Natural killer cell (primary cell): Measurements from ENCODE around the gene AK9. TPM values are rescaled to one million over a fixed set of nuclear protein-coding genes. Genes with fewer than 3 reads are reported as not detected.

Experiments used
- ATAC-seq, 3 donors: fragments of 150-1000 bp in 2 of 3; fragments of 200-7000 bp in 1 of 3; cut with Tn5 transposase; 1 replicate in 1 of 3; 2 replicates in 2 of 3; pipeline ENCODE4 v1.10.0; 2021; ENCODE audit warnings: mild to moderate bottlenecking in 2 of 3, moderate library complexity in 2 of 3
- DNase-seq, 2 donors: peaks; one replicate each; pipeline versions ENCODE4 v3.0.0 to v3.0.0-alpha.2; 2013 to 2021; ENCODE audit warnings: mixed read lengths in 1 of 2
- H3K27ac ChIP-seq: one replicate; pipeline ENCODE4 v1.5.1; 2013; ENCODE audit warnings: mild to moderate bottlenecking, low read length
- H3K27me3 ChIP-seq: one replicate; pipeline ENCODE4 v1.6.1; 2013; ENCODE audit warnings: low read length; ENCODE audit not compliant: control insufficient read depth, insufficient read depth
- H3K36me3 ChIP-seq: one replicate; pipeline ENCODE4 v1.6.1; 2013; ENCODE audit warnings: low read length; ENCODE audit not compliant: control insufficient read depth, insufficient read depth
- H3K4me1 ChIP-seq: one replicate; pipeline ENCODE4 v1.6.1; 2013; ENCODE audit warnings: low read length; ENCODE audit not compliant: control insufficient read depth, insufficient read depth
- H3K4me3 ChIP-seq: one replicate; pipeline ENCODE4 v1.5.1; 2013; ENCODE audit warnings: low read length
- H3K9me3 ChIP-seq: one replicate; pipeline ENCODE4 v1.6.1; 2013; ENCODE audit warnings: low read length; ENCODE audit not compliant: control insufficient read depth, insufficient read depth
- H3K27ac Mint-ChIP-seq, 2 donors: one replicate each; pipeline ENCODE4 v1.8.0; 2022; ENCODE audit warnings: mild to moderate bottlenecking in 2 of 2, mixed read lengths in 2 of 2, moderate library complexity in 1 of 2
- H3K27me3 Mint-ChIP-seq, 2 donors: one replicate each; pipeline ENCODE4 v1.8.0; 2022; ENCODE audit warnings: low read depth in 2 of 2, mixed read lengths in 2 of 2
- H3K36me3 Mint-ChIP-seq: one replicate; pipeline ENCODE4 v1.8.0; 2022; ENCODE audit warnings: mixed read lengths
- H3K4me1 Mint-ChIP-seq, 2 donors: one replicate each; pipeline ENCODE4 v1.8.0; 2022; ENCODE audit warnings: mixed read lengths in 2 of 2
- H3K4me3 Mint-ChIP-seq: one replicate; pipeline ENCODE4 v1.8.0; 2022; ENCODE audit warnings: mild to moderate bottlenecking, moderate library complexity, mixed read lengths
- H3K9me3 Mint-ChIP-seq, 2 donors: one replicate each; pipeline ENCODE4 v1.8.0; 2022; ENCODE audit warnings: mixed read lengths in 2 of 2
- CTCF ChIP-seq: fragments of 200-600 bp; IDR thresholded peaks from one replicate; pipeline ENCODE4 v1.8.0; 2022; ENCODE audit warnings: antibody characterized with exemption
- WGBS: methylation state at CpG from one replicate; pipeline ENCODE4 v1.1.7; 2013; ENCODE audit warnings: missing lambda C conversion rate; ENCODE audit not compliant: insufficient coverage; 5-methylcytosine and 5-hydroxymethylcytosine counted together
- intact Hi-C: fragments of 100-400 bp; cut with micrococcal nuclease; formaldehyde crosslinking; loops from one replicate; pipeline ENCODE4 v1.14.2; 2022
- total RNA-seq, 4 donors: library from RNA; stranded (reverse); fragments of 120-200 nt in 1 of 4; gene quantifications; one replicate each; pipeline versions ENCODE4 v1.2.3 to v1.2.4, GENCODE V29; 2013 to 2022

The AK9 gene
- total RNA-seq, 3 donors from 2014 or later (not counting 1 experiment from before 2014, with no cell fraction given), result 14.0 to 19.2 (median 14.2) TPM

DNA sequence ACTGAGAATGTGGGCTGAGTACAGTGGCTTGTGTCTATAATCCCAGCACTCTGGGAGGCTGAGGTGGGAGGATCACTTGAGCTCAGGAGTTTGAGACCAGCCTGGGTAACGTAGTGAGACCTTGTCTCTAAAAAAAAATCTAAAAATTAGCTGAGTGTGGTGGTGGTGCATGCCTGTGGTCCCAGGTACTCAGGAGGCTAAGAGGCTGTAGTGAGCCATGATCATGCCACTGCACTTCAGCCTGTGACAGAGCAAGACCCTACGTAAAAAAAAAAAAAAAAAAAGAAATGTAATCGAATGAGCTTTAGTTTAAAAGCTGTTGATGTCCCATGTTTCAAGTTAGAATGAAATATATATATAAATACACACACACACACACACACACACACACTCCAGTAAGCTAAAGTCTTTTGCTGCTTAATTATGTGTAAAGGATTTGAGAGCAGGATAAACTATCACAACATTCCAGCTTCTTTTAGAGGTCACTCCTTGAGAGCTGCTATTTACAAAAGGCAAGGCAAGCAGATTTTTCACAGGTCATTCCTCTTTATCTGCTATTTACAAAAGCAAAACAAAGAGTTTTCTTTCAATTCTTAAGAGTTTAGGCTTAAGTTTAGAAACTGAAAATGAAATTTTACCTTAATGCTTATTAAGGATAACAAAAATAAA is 230.7 kb downstream of the AK9 start:
- Histone ChIP-seq H3K9me3 (no peaks in the 10 kb centered on the region), H3K4me1 (peaks cover 33% of the 10 kb centered on the region), H3K27ac (no peak overlapping the region), H3K4me3 (no peak overlapping the region), H3K27me3 (no peaks in the 10 kb centered on the region), H3K36me3 (peaks cover 38% of the 10 kb centered on the region)
- no peaks in the 10 kb centered on the region for H3K27me3 Mint-ChIP-seq
- WGBS, result 100% methylated on average over 1 of the region's 3 CpGs
- no peak for ATAC-seq
- peaks cover 33 to 39% of the 10 kb centered on the region in 2 donors for H3K4me1 Mint-ChIP-seq
- intact Hi-C loops, result no loop called here
- H3K36me3 Mint-ChIP-seq, result peaks cover 24% of the 10 kb centered on the region
- no peak for DNase-seq
- no peak overlapping the region for H3K4me3 Mint-ChIP-seq
- no peak for TF ChIP-seq CTCF
- H3K27ac Mint-ChIP-seq, result peak overlapping the region in 1 of 2 donors; percentile 99
- no peaks in the 10 kb centered on the region for H3K9me3 Mint-ChIP-seq

DNA sequence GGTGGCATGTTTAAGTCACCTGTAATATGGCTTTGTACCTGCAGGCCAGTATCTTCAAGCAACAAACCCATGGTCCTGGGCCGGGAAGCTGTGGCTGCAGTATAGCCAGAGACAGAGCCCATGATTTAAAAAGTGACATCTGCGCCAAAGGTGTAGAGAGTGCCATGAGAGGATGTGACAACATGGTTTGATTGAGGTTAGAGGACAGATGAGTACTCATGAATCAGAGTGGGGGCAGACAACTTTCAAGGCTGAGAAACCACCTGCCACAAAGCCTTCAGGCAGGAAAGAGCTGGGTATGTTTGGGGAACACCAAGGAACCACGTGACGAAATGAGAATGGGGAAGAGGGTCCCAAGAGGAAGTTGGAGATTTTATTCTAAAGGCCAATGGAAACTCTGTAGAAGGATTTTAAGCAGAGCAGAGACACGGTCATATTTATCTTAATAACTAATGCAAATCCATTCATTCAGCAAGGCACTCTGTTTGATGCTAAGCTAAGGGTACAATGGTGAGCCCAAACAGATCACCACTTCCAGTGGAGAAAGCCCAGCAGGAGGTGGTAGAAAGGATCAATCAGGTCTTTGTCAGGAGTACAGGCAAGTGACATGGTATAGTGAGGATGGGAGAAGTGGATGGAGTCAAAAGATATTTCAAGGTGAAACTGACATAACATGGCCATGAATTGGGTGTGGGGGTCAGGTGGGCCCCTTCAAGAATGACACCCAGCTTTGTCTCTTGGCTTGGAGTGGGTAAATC is 232.0 kb downstream of the AK9 start:
- no peak for TF ChIP-seq CTCF
- Mint-ChIP-seq H3K9me3 (no peaks in the 10 kb centered on the region), H3K4me1 (peaks cover 47 to 48% of the 10 kb centered on the region in 2 donors), H3K36me3 (peaks cover 15% of the 10 kb centered on the region), H3K27ac (peak overlapping the region; percentile 27 to 99), H3K4me3 (no peak overlapping the region), H3K27me3 (no peaks in the 10 kb centered on the region)
- Histone ChIP-seq H3K27ac (peak overlapping the region; percentile 63), H3K36me3 (peaks cover 26% of the 10 kb centered on the region), H3K4me3 (no peak overlapping the region), H3K9me3 (no peaks in the 10 kb centered on the region), H3K27me3 (no peaks in the 10 kb centered on the region), H3K4me1 (peaks cover 41% of the 10 kb centered on the region)
- DNase-seq, result peak; percentile 42 to 75
- peak; percentile 56 to 61 (median 58) for ATAC-seq
- intact Hi-C loops, result loop anchor here (2.0 to 10.0 kb wide), 2 partner anchors 24 to 236 kb away; partner anchors contain the start of genes AK9, FIG4 and ZBTB24
- 2% methylated on average over 5 of the region's 5 CpGs for WGBS

GRCh38 chr6:109457562-109457996 is 233.4 kb downstream of the AK9 start:
- Mint-ChIP-seq H3K27ac (peak overlapping the region; percentile 27 to 99), H3K9me3 (no peaks in the 10 kb centered on the region)

More at GRCh38 chr6:109457562-109457996, 233.4 kb downstream of the AK9 start:
- Mint-ChIP-seq H3K4me3 (peak overlapping the region; percentile 49), H3K27me3 (no peaks in the 10 kb centered on the region), H3K4me1 (peaks cover 50 to 51% of the 10 kb centered on the region in 2 donors), H3K36me3 (peaks cover 10% of the 10 kb centered on the region)
- DNase-seq (no peak), ATAC-seq (no peak)
- WGBS, result 91% methylated on average over 6 of the region's 6 CpGs
- no peak for TF ChIP-seq CTCF
- intact Hi-C loops, result loop anchor here (10.0 kb wide), 1 partner anchor 237 kb away; the partner anchor contains the start of genes AK9 and FIG4
- Histone ChIP-seq H3K9me3 (no peaks in the 10 kb centered on the region), H3K36me3 (peaks cover 15% of the 10 kb centered on the region), H3K27me3 (no peaks in the 10 kb centered on the region), H3K4me3 (no peak overlapping the region), H3K27ac (no peak overlapping the region), H3K4me1 (peaks cover 55% of the 10 kb centered on the region)
